Panc1 (cell line): ENCODE data around the gene MLYCD. TPM values are rescaled to one million over a fixed set of nuclear protein-coding genes. Genes with fewer than 3 reads are reported as not detected.

ENCODE experiments used
- ATAC-seq: fragments of 200-7000 bp; cut with Tn5 transposase; 2 replicates; pipeline ENCODE4 v1.9.1; 2020; ENCODE audit warnings: mild to moderate bottlenecking, moderate library complexity
- BruUV-seq: library from RNA; stranded (reverse); fragments of 400-500 nt; replicated peaks from 2 replicates; lab custom pipeline; 2021; lab: Mats Ljungman, UMichigan
- CTCF ChIA-PET: fragments of 300-600 bp; sonication (Branson Sonifier 250); formaldehyde crosslinking; loops from one replicate; lab custom pipeline; 2022; ENCODE audit warnings: antibody characterized with exemption; lab: Charles Lee
- POLR2A ChIA-PET: fragments of 300-600 bp; sonication (Branson Sonifier 250); formaldehyde crosslinking; loops from one replicate; lab custom pipeline; 2022; ENCODE audit warnings: antibody characterized with exemption; lab: Charles Lee
- DNase-seq: peaks from one replicate; pipeline ENCODE4 v3.0.0-alpha.2; 2010; ENCODE audit warnings: low read depth, low spot score
- H3K27ac ChIP-seq: 2 replicates; pipeline ENCODE4 v1.5.1; 2011; ENCODE audit warnings: mild to moderate bottlenecking, low read length, inconsistent platforms
- H3K27me3 ChIP-seq: fragments of 200-500 bp; sonication (Bioruptor generic); 2 replicates; pipeline ENCODE4 v1.6.0; 2014; ENCODE audit warnings: low read length, inconsistent platforms; ENCODE audit not compliant: control insufficient read depth, insufficient read depth
- H3K36me3 ChIP-seq: fragments of 200-500 bp; sonication (Bioruptor generic); 2 replicates; pipeline ENCODE4 v1.5.1; 2014; ENCODE audit warnings: inconsistent platforms, mild to moderate bottlenecking, low read length, moderate library complexity; ENCODE audit not compliant: control insufficient read depth, insufficient read depth
- H3K4me1 ChIP-seq: 2 replicates; pipeline ENCODE4 v1.5.1; 2011; ENCODE audit warnings: inconsistent platforms, mild to moderate bottlenecking, low read length, moderate library complexity; ENCODE audit not compliant: control insufficient read depth, insufficient read depth
- H3K4me3 ChIP-seq, 2 experiments: 2 replicates each; pipeline ENCODE4 v1.5.1; 2011 to 2012; ENCODE audit warnings: low read depth in 2 of 2, low read length in 2 of 2, mild to moderate bottlenecking in 2 of 2, inconsistent platforms in 1 of 2, moderate library complexity in 1 of 2
- H3K9me3 ChIP-seq: fragments of 200-500 bp; sonication (Bioruptor generic); 2 replicates; pipeline ENCODE4 v1.5.1; 2014; ENCODE audit warnings: low read depth, mild to moderate bottlenecking, inconsistent platforms, low read length, moderate library complexity; ENCODE audit not compliant: control insufficient read depth, insufficient read depth
- CTCF ChIP-seq: fragments of 450-650 bp; IDR thresholded peaks from 2 replicates; pipeline ENCODE4 v1.5.1; 2017; ENCODE audit warnings: mild to moderate bottlenecking
- POLR2AphosphoS5 ChIP-seq: IDR thresholded peaks from 2 replicates; pipeline ENCODE4 v1.6.1; 2012; ENCODE audit warnings: mild to moderate bottlenecking, low read depth, low read length, moderate library complexity
- REST ChIP-seq, 2 experiments: IDR thresholded peaks; 2 replicates each; pipeline ENCODE4 v1.6.1; 2011 to 2012; ENCODE audit warnings: low read depth in 2 of 2, control low read depth in 1 of 2, low read length in 1 of 2, mild to moderate bottlenecking in 1 of 2, moderate library complexity in 1 of 2; ENCODE audit not compliant: insufficient read depth in 1 of 2
- SIN3A ChIP-seq: IDR thresholded peaks from 2 replicates; pipeline ENCODE4 v1.6.1; 2012; ENCODE audit warnings: low read depth, mild to moderate bottlenecking, low read length, moderate library complexity, borderline replicate concordance; ENCODE audit not compliant: insufficient read depth
- TCF7L2 ChIP-seq: IDR thresholded peaks from 2 replicates; pipeline ENCODE4 v1.6.1; 2011; ENCODE audit warnings: mild to moderate bottlenecking, low read depth, low read length, inconsistent platforms
- in situ Hi-C: cut with HindIII; loops from 2 replicates; pipeline ENCODE4 v1.10.0; 2016; ENCODE audit warnings: low sequenced_read_pairs, low pct_unique_long_range_greater_than_20kb
- intact Hi-C: fragments of 100-400 bp; cut with micrococcal nuclease; formaldehyde crosslinking; loops from one replicate; pipeline ENCODE4 v1.10.0; 2022; ENCODE audit not compliant: unreplicated experiment
- total RNA-seq: library from RNA; stranded (reverse); gene quantifications from one replicate; pipeline ENCODE4 v1.2.1, GENCODE V29; 2021; ENCODE audit not compliant: unreplicated experiment

MLYCD gene
- total RNA-seq, 1 experiment from 2014 or later = 2.2 TPM

GRCh38 chr16:83971165-83972130 lies 72.5 kb downstream of the MLYCD start:
- no TSS peak for BruUV-seq
- ATAC-seq (no peak), DNase-seq (no peak)
- in situ Hi-C loops = no loop called here
- Histone ChIP-seq H3K36me3 (no peaks in the 10 kb centered on the region), H3K4me3 (no peak overlapping the region), H3K27me3 (no peaks in the 10 kb centered on the region), H3K27ac (no peak overlapping the region), H3K9me3 (no peaks in the 10 kb centered on the region), H3K4me1 (no peaks in the 10 kb centered on the region)
- CTCF ChIA-PET = interaction anchor here (0.7 kb wide), 2 partner anchors 43 to 67 kb away, joined by 3 to 4 read pairs; no protein-coding TSS in a partner anchor
- intact Hi-C loops = no loop called here
- no peak for TF ChIP-seq TCF7L2
- TF ChIP-seq POLR2AphosphoS5 = no peak
- TF ChIP-seq CTCF = no peak
- TF ChIP-seq SIN3A = no peak
- TF ChIP-seq REST (IDR thresholded peaks at IDR 0.05; ENCODE audit: insufficient read depth in 1 of 2, low read depth in 2 of 2, low read length in 1 of 2) = no peak
- POLR2A ChIA-PET = no interaction called here

- ATAC-seq (no peak), DNase-seq (no peak)
- no peaks in the 10 kb centered on the region for H3K4me1 ChIP-seq
- H3K27ac ChIP-seq = no peak overlapping the region
- POLR2A ChIA-PET = no interaction called here
- TF ChIP-seq CTCF (no peak), REST (IDR thresholded peaks at IDR 0.05; ENCODE audit: insufficient read depth in 1 of 2, low read depth in 2 of 2, low read length in 1 of 2) (no peak), POLR2AphosphoS5 (no peak), SIN3A (no peak), TCF7L2 (no peak)
- CTCF ChIA-PET = no interaction called here
- H3K4me3 ChIP-seq = no peak overlapping the region
- BruUV-seq = no TSS peak
- in situ Hi-C loops = no loop called here
- H3K27me3 ChIP-seq = no peaks in the 10 kb centered on the region
- intact Hi-C loops = no loop called here
- H3K9me3 ChIP-seq = no peaks in the 10 kb centered on the region
- H3K36me3 ChIP-seq = no peaks in the 10 kb centered on the region
These were observed 73.5 kb downstream of the MLYCD start for GRCh38 chr16:83972256-83973008.
